SK-N-SH (cell line): Measurements from ENCODE around the gene CBR4. TPM values are rescaled to one million over a fixed set of nuclear protein-coding genes. Genes with fewer than 3 reads are reported as not detected.

Source experiments
- CTCF ChIA-PET: fragments of 300-600, 350-600 bp; formaldehyde crosslinking; extraction: SDS; loops from one replicate; lab custom pipeline; 2021; lab: Yijun Ruan, JAX
- POLR2A ChIA-PET: fragments of 350-600 bp; sonication (Branson Sonifier 250); formaldehyde crosslinking; extraction: SDS; loops from one replicate; lab custom pipeline; 2020; ENCODE audit warnings: antibody characterized with exemption, inconsistent platforms; lab: Yijun Ruan, JAX
- DNase-seq: peaks from one replicate; pipeline ENCODE4 v3.0.0; 2012
- H2AFZ ChIP-seq: fragments of 200-600 bp; sonication (generic); 2 replicates; pipeline ENCODE4 v1.8.1; 2016; ENCODE audit warnings: antibody characterized with exemption, mild to moderate bottlenecking, low read depth
- H3F3A ChIP-seq: fragments of 200-600 bp; sonication (generic); replicated peaks from 2 replicates; pipeline ENCODE3; 2016; ENCODE audit warnings: antibody characterized with exemption, mild to moderate bottlenecking; ENCODE audit not compliant: insufficient read depth
- H3K27ac ChIP-seq, 2 experiments: fragments of 200-500 bp in 1 of 2; fragments of 200-600 bp in 1 of 2; sonication (Bioruptor generic) in 1 of 2; sonication (generic), shearing (Covaris generic) in 1 of 2; 2 replicates each; pipeline versions ENCODE4 v1.5.1 to v1.6.1; 2014 to 2016; ENCODE audit warnings: low read depth in 2 of 2, inconsistent platforms in 1 of 2, low read length in 1 of 2, mild to moderate bottlenecking in 1 of 2, mixed read lengths in 1 of 2
- H3K27me3 ChIP-seq: fragments of 200-600 bp; sonication (generic), shearing (Covaris generic); 2 replicates; pipeline ENCODE4 v1.6.1; 2016; ENCODE audit warnings: mixed run types; ENCODE audit not compliant: insufficient read depth
- H3K36me3 ChIP-seq, 2 experiments: fragments of 200-500 bp in 1 of 2; fragments of 200-600 bp in 1 of 2; sonication (Bioruptor generic) in 1 of 2; sonication (generic) in 1 of 2; replicated peaks in 1 of 2; 2 replicates each; pipeline versions ENCODE3 to v1.5.1; 2014 to 2016; ENCODE audit warnings: low read length in 1 of 2, mild to moderate bottlenecking in 1 of 2; ENCODE audit not compliant: insufficient read depth in 2 of 2, control insufficient read depth in 1 of 2
- H3K4me1 ChIP-seq, 2 experiments: fragments of 200-500 bp in 1 of 2; fragments of 200-600 bp in 1 of 2; sonication (Bioruptor generic) in 1 of 2; sonication (generic), shearing (Covaris generic) in 1 of 2; 2 replicates each; pipeline versions ENCODE4 v1.5.1 to v1.6.1; 2014 to 2016; ENCODE audit warnings: low read depth in 1 of 2, low read length in 1 of 2, mixed run types in 1 of 2; ENCODE audit not compliant: insufficient read depth in 2 of 2, control insufficient read depth in 1 of 2
- H3K4me2 ChIP-seq: fragments of 200-600 bp; sonication (generic), shearing (Covaris generic); 2 replicates; pipeline ENCODE4 v1.6.1; 2017; ENCODE audit warnings: mixed run types
- H3K4me3 ChIP-seq, 2 experiments: fragments of 200-500 bp in 1 of 2; fragments of 200-600 bp in 1 of 2; sonication (Bioruptor generic) in 1 of 2; sonication (generic), shearing (Covaris generic) in 1 of 2; 2 replicates each; pipeline versions ENCODE4 v1.5.1 to v1.8.1; 2014 to 2016; ENCODE audit warnings: low read depth in 2 of 2, inconsistent platforms in 1 of 2, low read length in 1 of 2, mild to moderate bottlenecking in 1 of 2, mixed read lengths in 1 of 2, moderate library complexity in 1 of 2
- H3K79me2 ChIP-seq: fragments of 200-600 bp; sonication (generic); 2 replicates; pipeline ENCODE4 v1.8.1; 2017; ENCODE audit warnings: mild to moderate bottlenecking; ENCODE audit not compliant: insufficient read depth
- H3K9ac ChIP-seq: fragments of 200-600 bp; sonication (generic); 2 replicates; pipeline ENCODE4 v1.6.1; 2017; ENCODE audit warnings: mixed run types
- H3K9me2 ChIP-seq: fragments of 200-600 bp; sonication (generic); 2 replicates; pipeline ENCODE4 v1.6.1; 2017; ENCODE audit warnings: mixed run types
- H3K9me3 ChIP-seq: fragments of 200-600 bp; sonication (generic); 2 replicates; pipeline ENCODE4 v1.6.1; 2017; ENCODE audit warnings: mixed run types, mild to moderate bottlenecking, moderate library complexity
- H4K20me1 ChIP-seq: fragments of 200-600 bp; sonication (generic); 2 replicates; pipeline ENCODE4 v1.6.1; 2017; ENCODE audit warnings: mild to moderate bottlenecking, mixed run types; ENCODE audit not compliant: insufficient read depth
- CHD2 ChIP-seq: fragments of 150-350 bp; IDR thresholded peaks from 2 replicates; pipeline ENCODE4 v1.6.1; 2018; ENCODE audit warnings: low read length; ENCODE audit not compliant: partially characterized antibody
- ELF1 ChIP-seq: IDR thresholded peaks from 2 replicates; pipeline ENCODE4 v1.4.0; 2012
- EZH2phosphoT487 ChIP-seq: fragments of 200-600 bp; sonication (generic); IDR thresholded peaks from 2 replicates; pipeline ENCODE4 v1.6.1; 2017; ENCODE audit warnings: low read depth, mixed run types, mild to moderate bottlenecking, antibody characterized with exemption, moderate library complexity, borderline replicate concordance
- FOSL2 ChIP-seq: IDR thresholded peaks from 2 replicates; pipeline ENCODE4 v1.4.0; 2012; ENCODE audit warnings: low read depth, mild to moderate bottlenecking, moderate library complexity, borderline replicate concordance
- FOXM1 ChIP-seq: IDR thresholded peaks from 2 replicates; pipeline ENCODE4 v1.4.0; 2012; ENCODE audit warnings: low read depth, mild to moderate bottlenecking
- POLR2AphosphoS5 ChIP-seq: IDR thresholded peaks from 2 replicates; pipeline ENCODE4 v1.6.1; 2012; ENCODE audit warnings: low read depth, low read length
- RAD21 ChIP-seq: IDR thresholded peaks from 2 replicates; pipeline ENCODE4 v1.6.1; 2012; ENCODE audit warnings: mild to moderate bottlenecking, low read length
- RCOR1 ChIP-seq: fragments of 150-350 bp; IDR thresholded peaks from 2 replicates; pipeline ENCODE4 v1.6.1; 2017; ENCODE audit warnings: antibody characterized with exemption, low read length
- RFX5 ChIP-seq: IDR thresholded peaks from 2 replicates; pipeline ENCODE4 v1.6.1; 2012; ENCODE audit warnings: mild to moderate bottlenecking, improper control_type of control experiment, low read length
- SIN3A ChIP-seq: IDR thresholded peaks from 2 replicates; pipeline ENCODE4 v1.6.1; 2012; ENCODE audit warnings: low read depth, mild to moderate bottlenecking, low read length, moderate library complexity, borderline replicate concordance
- TCF12 ChIP-seq: IDR thresholded peaks from 2 replicates; pipeline ENCODE4 v1.4.0; 2012
- TEAD4 ChIP-seq: IDR thresholded peaks from 2 replicates; pipeline ENCODE4 v1.4.0; 2012; ENCODE audit warnings: mild to moderate bottlenecking, borderline replicate concordance; ENCODE audit not compliant: insufficient read depth
- YY1 ChIP-seq: IDR thresholded peaks from 2 replicates; pipeline ENCODE4 v1.4.0; 2012; ENCODE audit warnings: low read depth, mild to moderate bottlenecking
- WGBS: methylation state at CpG from one replicate; pipeline ENCODE4 v1.1.6; 2017; ENCODE audit warnings: low lambda C conversion rate; 5-methylcytosine and 5-hydroxymethylcytosine counted together
- polyA plus RNA-seq, 3 experiments: library from polyadenylated mRNA; depleted of rRNA; stranded (reverse); fragments of >200 nt; gene quantifications; 2 replicates each; pipeline ENCODE4 v1.2.3, GENCODE V29; 2012
- TF ChIP-seq, protein P1 (sequence below): IDR thresholded peaks from 2 replicates; pipeline ENCODE4 v1.4.0; 2012; ENCODE audit warnings: low read depth, borderline replicate concordance
- TF ChIP-seq, protein P2 (sequence below): fragments of 150-350 bp; IDR thresholded peaks from 2 replicates; pipeline ENCODE4 v1.6.1; 2016; ENCODE audit warnings: mild to moderate bottlenecking, low read depth, low read length

CBR4 gene
- polyA plus RNA-seq, 1 of the 3 experiments (the other 2 are of a cell fraction): 2.8 TPM

DNA sequence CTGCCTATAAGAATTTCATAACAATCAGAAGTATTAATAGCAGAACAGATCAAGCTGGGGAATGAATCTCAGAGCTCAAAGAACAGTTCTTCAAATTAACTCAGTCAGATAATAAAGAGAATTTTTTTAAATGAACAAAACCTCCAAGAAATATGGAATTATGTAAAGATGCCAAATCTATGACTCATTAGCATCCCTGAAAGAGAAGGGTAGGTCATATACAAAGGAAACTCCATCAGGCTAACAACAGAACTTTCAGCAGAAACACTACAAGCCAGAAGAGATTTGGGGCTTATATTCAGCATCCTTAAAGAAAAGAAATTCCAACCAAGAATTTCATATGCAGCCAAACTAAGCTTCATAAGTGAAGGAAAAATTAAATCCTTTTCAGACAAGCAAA lies 28.6 kb downstream of the CBR4 start:
- CTCF ChIA-PET: no interaction called here

DNA sequence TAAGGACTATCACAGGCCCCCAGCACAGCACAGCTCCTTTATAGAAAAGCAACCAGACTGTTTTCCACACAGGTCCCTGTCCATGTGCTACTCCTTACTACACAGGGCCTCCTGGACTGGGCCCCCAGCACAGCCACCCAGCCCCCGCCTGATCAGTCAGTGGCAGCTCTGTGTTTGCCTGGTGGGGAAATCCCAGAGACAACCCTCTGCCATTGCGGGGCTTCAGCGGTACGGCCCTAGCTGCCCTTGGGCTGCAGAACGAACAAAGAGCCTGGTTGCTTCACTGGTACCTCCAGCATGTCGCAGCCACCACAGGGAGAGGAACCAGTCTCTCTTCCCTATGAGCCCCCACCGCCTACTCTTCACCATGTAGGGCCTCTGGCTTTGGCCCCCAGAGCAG lies 30.7 kb downstream of the CBR4 start:
- WGBS: 76% methylated on average over 5 of the region's 7 CpGs
- H3K9me3 ChIP-seq: peaks cover 17% of the 10 kb centered on the region; the same call in 1 of the 2 replicates
- H3K9me2 ChIP-seq: no peaks in the 10 kb centered on the region
- H3K4me2 ChIP-seq: no peak overlapping the region
- no peak for TF ChIP-seq RAD21
- no peak for TF ChIP-seq TEAD4
- no peak for TF ChIP-seq YY1
- TF ChIP-seq, protein P1, sequence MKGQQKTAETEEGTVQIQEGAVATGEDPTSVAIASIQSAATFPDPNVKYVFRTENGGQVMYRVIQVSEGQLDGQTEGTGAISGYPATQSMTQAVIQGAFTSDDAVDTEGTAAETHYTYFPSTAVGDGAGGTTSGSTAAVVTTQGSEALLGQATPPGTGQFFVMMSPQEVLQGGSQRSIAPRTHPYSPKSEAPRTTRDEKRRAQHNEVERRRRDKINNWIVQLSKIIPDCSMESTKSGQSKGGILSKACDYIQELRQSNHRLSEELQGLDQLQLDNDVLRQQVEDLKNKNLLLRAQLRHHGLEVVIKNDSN: no peak
- no peak for TF ChIP-seq ELF1
- TF ChIP-seq RFX5: no peak
- TF ChIP-seq CHD2: no peak
- TF ChIP-seq POLR2AphosphoS5: no peak
- no peak for TF ChIP-seq FOXM1
- no peak for TF ChIP-seq EZH2phosphoT487
- TF ChIP-seq TCF12: no peak
- TF ChIP-seq, protein P2, sequence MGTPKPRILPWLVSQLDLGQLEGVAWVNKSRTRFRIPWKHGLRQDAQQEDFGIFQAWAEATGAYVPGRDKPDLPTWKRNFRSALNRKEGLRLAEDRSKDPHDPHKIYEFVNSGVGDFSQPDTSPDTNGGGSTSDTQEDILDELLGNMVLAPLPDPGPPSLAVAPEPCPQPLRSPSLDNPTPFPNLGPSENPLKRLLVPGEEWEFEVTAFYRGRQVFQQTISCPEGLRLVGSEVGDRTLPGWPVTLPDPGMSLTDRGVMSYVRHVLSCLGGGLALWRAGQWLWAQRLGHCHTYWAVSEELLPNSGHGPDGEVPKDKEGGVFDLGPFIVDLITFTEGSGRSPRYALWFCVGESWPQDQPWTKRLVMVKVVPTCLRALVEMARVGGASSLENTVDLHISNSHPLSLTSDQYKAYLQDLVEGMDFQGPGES: no peak
- H3K36me3 ChIP-seq: peaks cover 19 to 41% of the 10 kb centered on the region in 2 experiments
- H3K27ac ChIP-seq: no peak overlapping the region
- no peak overlapping the region for H3K9ac ChIP-seq
- H4K20me1 ChIP-seq: no peaks in the 10 kb centered on the region
- no peak for DNase-seq
- no peaks in the 10 kb centered on the region; the same call in 1 of the 2 replicates for H3K79me2 ChIP-seq
- H3K4me3 ChIP-seq: no peak overlapping the region
- H3K27me3 ChIP-seq: no peaks in the 10 kb centered on the region
- peaks cover 6% of the 10 kb centered on the region for H3F3A ChIP-seq
- POLR2A ChIA-PET: no interaction called here
- CTCF ChIA-PET: interaction anchor here (1.0 to 1.4 kb wide), 3 partner anchors 30 to 350 kb away, joined by 3 to 4 read pairs (median 4); no protein-coding TSS in a partner anchor
- no peak overlapping the region for H2AFZ ChIP-seq
- no peaks in the 10 kb centered on the region for H3K4me1 ChIP-seq

More for the DNA sequence above, 28.6 kb downstream of the CBR4 start:
- Histone ChIP-seq H3F3A (peaks cover 10% of the 10 kb centered on the region), H3K4me3 (no peak overlapping the region), H3K9me2 (no peaks in the 10 kb centered on the region), H3K9me3 (peaks cover 17% of the 10 kb centered on the region; the same call in 1 of the 2 replicates), H3K79me2 (no peaks in the 10 kb centered on the region; the same call in 1 of the 2 replicates), H3K4me1 (no peaks in the 10 kb centered on the region), H3K27me3 (no peaks in the 10 kb centered on the region), H3K36me3 (peaks cover 14 to 45% of the 10 kb centered on the region in 2 experiments), H3K27ac (no peak overlapping the region), H2AFZ (no peak overlapping the region), H3K4me2 (no peak overlapping the region), H3K9ac (no peak overlapping the region), H4K20me1 (no peaks in the 10 kb centered on the region)
- TF ChIP-seq FOXM1 (no peak), RFX5 (no peak), TCF12 (no peak), FOSL2 (0 out of 2 replicates have a peak, but pooled peaks have one; percentile 15), SIN3A (no peak), RCOR1 (no peak)
- DNase-seq: no peak
- POLR2A ChIA-PET: no interaction called here
